Epithelial cell of proximal tubule (primary cell): ENCODE measurements around the gene TOLLIP. TPM values are rescaled to one million over a fixed set of nuclear protein-coding genes. Genes with fewer than 3 reads are reported as not detected.

Experiments
- DNase-seq: peaks from one replicate; pipeline ENCODE4 v3.0.0-alpha.2; 2011; ENCODE audit warnings: low read depth
- H3K4me3 ChIP-seq: 2 replicates; pipeline ENCODE4 v1.5.1; 2011; ENCODE audit warnings: low read depth, mild to moderate bottlenecking, low read length
- total RNA-seq: library from RNA; depleted of rRNA; stranded (reverse); fragments of >200 nt; gene quantifications from 2 replicates; pipeline ENCODE4 v1.2.3, GENCODE V29; 2015
- TF ChIP-seq, protein P1 (sequence below): conservative IDR thresholded peaks from 2 replicates; pipeline ENCODE4 v1.5.1; 2012; ENCODE audit warnings: low read depth, mild to moderate bottlenecking, low read length

The TOLLIP gene
- total RNA-seq, 1 donor from 2014 or later = 22.0 TPM

- TF ChIP-seq, protein P1, sequence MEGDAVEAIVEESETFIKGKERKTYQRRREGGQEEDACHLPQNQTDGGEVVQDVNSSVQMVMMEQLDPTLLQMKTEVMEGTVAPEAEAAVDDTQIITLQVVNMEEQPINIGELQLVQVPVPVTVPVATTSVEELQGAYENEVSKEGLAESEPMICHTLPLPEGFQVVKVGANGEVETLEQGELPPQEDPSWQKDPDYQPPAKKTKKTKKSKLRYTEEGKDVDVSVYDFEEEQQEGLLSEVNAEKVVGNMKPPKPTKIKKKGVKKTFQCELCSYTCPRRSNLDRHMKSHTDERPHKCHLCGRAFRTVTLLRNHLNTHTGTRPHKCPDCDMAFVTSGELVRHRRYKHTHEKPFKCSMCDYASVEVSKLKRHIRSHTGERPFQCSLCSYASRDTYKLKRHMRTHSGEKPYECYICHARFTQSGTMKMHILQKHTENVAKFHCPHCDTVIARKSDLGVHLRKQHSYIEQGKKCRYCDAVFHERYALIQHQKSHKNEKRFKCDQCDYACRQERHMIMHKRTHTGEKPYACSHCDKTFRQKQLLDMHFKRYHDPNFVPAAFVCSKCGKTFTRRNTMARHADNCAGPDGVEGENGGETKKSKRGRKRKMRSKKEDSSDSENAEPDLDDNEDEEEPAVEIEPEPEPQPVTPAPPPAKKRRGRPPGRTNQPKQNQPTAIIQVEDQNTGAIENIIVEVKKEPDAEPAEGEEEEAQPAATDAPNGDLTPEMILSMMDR = no peak
- no peak for DNase-seq
- no peak overlapping the region for H3K4me3 ChIP-seq
Measured at GRCh38 chr11:1225386-1226225, 83.8 kb downstream of the TOLLIP start.

- TF ChIP-seq, protein P1 = no peak
- DNase-seq = no peak
- H3K4me3 ChIP-seq = no peak overlapping the region
Measured at GRCh38 chr11:1224491-1225385, 84.7 kb downstream of the TOLLIP start.

Other genes starting within 250 kb of the TOLLIP start
- not detected in 2 replicates for gene MUC2, start 234.8 kb downstream of the TOLLIP start, total RNA-seq
- gene MUC5AC, start 151.7 kb downstream of the TOLLIP start, total RNA-seq = not detected in 2 replicates
- gene MUC5B, start 86.6 kb downstream of the TOLLIP start, total RNA-seq = not detected in 2 replicates
- gene BRSK2, start 80.3 kb upstream of the TOLLIP start, total RNA-seq = 0.06 and 0.22 TPM in 2 replicates
- 22.6 and 26.9 TPM in 2 replicates for gene MOB2, start 177.1 kb upstream of the TOLLIP start, total RNA-seq